Left colon (tissue), 2 donors: ENCODE results near the gene MOB1B. TPM values are rescaled to one million over a fixed set of nuclear protein-coding genes. Genes with fewer than 3 reads are reported as not detected.

Source experiments
- ATAC-seq: fragments of 200-7000 bp; cut with Tn5 transposase; one replicate; pipeline ENCODE4 v1.9.1; 2020; ENCODE audit warnings: mild to moderate bottlenecking, moderate library complexity
- DNase-seq, 2 donors: peaks; one replicate each; pipeline ENCODE4 v3.0.0-alpha.2; 2020
- intact Hi-C, 2 donors: fragments of 100-400 bp; cut with DNase I in 1 of 2; cut with micrococcal nuclease in 1 of 2; formaldehyde crosslinking; loops; one replicate each; pipeline versions ENCODE4 v1.11.2 to v1.14.0; 2022; cut with DNase I, micrococcal nuclease
- total RNA-seq, 2 donors: library from RNA; stranded (reverse); fragmentation: NEBNext Ultra II Directional; extraction: Animal tissue kit (Norgen Biotek cat#: 25700); gene quantifications; one replicate each; pipeline ENCODE4 v1.2.1, GENCODE V29; 2021
- donor health status: DM: no; HTN: no; CAD: no.
- donor health status: DM: yes; HTN: yes; CAD: no.

MOB1B gene
- total RNA-seq, 2 donors from 2014 or later = 14.7 to 15.8 TPM

- no peak for DNase-seq
- no peak for ATAC-seq
- intact Hi-C loops = no loop called here
Measured at GRCh38 chr4:70945046-70945445, 42.9 kb downstream of the MOB1B start.

GRCh38 chr4:70945452-70946055, 43.4 kb downstream of the MOB1B start:
- no peak for ATAC-seq
- DNase-seq = no peak
- intact Hi-C loops = no loop called here

GRCh38 chr4:70946939-70947338, 44.8 kb downstream of the MOB1B start:
- no peak for ATAC-seq
- DNase-seq = no peak
- intact Hi-C loops = no loop called here

GRCh38 chr4:70948665-70949260, 46.6 kb downstream of the MOB1B start:
- intact Hi-C loops = no loop called here
- ATAC-seq (no peak), DNase-seq (no peak)

- DNase-seq (no peak), ATAC-seq (no peak)
- intact Hi-C loops = no loop called here
Measured at GRCh38 chr4:70954032-70954431, 51.9 kb downstream of the MOB1B start.

GRCh38 chr4:70956549-70957210, 54.5 kb downstream of the MOB1B start:
- DNase-seq = no peak
- ATAC-seq = no peak
- intact Hi-C loops = no loop called here

- DNase-seq = no peak
- intact Hi-C loops = no loop called here
- no peak for ATAC-seq
Measured at GRCh38 chr4:70958681-70959080, 56.5 kb downstream of the MOB1B start.

DNA sequence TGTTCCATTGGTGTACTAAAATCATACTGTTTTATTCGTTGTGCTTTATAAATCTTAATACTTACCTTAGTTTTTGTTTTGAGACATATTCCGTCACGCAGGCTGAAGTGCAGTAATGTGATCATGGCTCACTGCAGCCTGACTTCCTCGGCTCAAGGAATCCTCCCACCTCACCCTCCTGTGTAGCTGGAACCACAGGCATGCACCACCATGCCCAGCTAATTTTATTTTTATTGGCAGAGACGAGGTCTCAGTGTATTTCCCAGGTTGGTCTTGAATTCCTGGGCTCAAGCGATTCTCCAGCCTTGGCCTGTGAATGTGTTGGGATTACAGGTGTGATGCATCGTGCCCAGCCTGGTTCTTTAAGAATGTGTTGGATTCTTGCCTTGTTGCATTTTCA, 66.9 kb downstream of the MOB1B start:
- no peak for DNase-seq
- ATAC-seq = no peak
- intact Hi-C loops = no loop called here

DNA sequence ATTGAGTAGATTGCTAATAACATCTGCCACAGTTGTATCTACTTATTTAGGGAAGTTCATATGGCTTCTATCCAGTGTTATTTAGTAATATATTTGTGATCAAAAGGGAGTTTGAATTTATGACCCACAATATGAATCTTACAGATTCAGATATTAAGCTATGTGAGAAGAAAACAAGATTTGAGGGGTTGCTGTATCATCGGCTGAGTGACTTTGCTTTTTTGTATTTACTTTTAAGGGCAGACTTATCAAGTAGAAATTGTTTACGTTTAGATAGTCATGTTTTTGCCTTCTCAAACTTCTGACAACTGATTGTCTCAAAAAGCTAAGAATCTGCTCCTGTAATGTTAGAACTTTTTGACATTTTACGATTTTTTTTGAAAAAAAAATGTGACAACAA, 74.1 kb downstream of the MOB1B start:
- ATAC-seq (no peak), DNase-seq (no peak)
- intact Hi-C loops = no loop called here

- ATAC-seq (no peak), DNase-seq (no peak)
- intact Hi-C loops = no loop called here
Measured at GRCh38 chr4:70979445-70980008, 77.4 kb downstream of the MOB1B start.

DNA sequence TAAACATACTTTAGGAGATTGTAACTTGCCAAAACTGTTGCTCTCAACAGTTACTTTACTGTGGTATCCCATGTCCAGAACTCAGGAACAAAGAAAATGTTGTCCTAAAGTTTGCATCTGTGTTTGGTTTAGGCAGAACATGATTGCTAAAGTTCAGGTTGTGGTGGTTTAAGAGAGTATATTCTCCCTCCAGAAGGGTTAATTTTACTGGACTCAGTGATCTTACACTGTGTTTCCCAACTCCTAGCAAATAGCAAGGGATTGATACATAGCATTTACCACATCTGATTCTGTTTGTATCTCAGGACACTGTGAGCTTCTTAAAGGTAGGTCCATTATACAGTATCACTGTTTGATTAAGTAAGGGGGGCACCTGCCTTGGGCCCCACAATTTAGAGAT, 78.0 kb downstream of the MOB1B start:
- ATAC-seq (no peak), DNase-seq (no peak)
- intact Hi-C loops = no loop called here

GRCh38 chr4:70984106-70984505, 81.9 kb downstream of the MOB1B start:
- intact Hi-C loops = no loop called here
- no peak for DNase-seq
- ATAC-seq = no peak

DNA sequence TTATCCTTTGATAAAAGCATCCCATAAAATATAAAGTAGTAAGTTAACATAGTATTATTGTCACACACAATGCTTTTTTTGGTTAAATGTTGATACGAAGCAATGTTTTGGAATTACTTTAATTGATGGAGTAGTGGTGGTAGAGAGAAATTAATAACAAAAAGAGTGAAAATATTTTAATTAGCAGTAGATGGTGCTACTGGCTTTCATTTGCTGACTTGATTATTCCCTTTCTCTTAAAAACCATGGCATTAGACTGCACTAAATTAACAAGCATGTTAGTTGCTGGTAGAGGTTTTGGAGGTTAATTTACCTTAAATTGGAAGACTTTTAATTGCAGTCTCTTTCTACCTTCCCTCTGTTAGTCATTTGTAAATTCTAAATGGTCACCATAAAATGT, 82.4 kb downstream of the MOB1B start:
- no peak for ATAC-seq
- intact Hi-C loops = no loop called here
- DNase-seq = no peak

DNA sequence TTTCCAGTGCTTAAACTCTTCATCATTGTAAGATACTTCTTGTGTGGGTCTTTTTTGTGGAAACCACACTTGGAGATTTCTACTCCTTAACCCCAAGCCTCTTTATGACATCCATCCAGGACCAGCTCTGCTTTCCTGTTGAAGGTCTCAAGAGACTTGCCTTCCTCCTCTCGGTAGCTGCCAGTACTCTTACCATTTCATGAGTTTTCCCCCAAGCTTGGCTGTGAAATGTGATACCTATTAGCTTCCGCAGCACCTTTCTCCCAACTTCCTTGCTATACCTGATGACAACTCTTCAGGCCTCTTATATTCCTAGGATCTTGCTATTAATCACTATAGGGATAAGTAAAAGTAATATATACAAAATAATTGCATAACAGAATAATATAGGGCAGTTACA, 89.4 kb downstream of the MOB1B start:
- intact Hi-C loops = loop anchor here in 1 of 2 donors (5.0 to 10.0 kb wide), 2 partner anchors 87 to 154 kb away; partner anchors contain the start of genes GRSF1 and MOB1B
- ATAC-seq = no peak
- no peak for DNase-seq

- DNase-seq (peak; percentile 20 to 43), ATAC-seq (peak; percentile 41)
- intact Hi-C loops = loop anchor here in 1 of 2 donors (5.0 to 10.0 kb wide), 2 partner anchors 88 to 155 kb away; partner anchors contain the start of genes GRSF1 and MOB1B
Measured at GRCh38 chr4:70992391-70992881, 90.3 kb downstream of the MOB1B start.

- intact Hi-C loops = loop anchor here in 1 of 2 donors (5.0 to 10.0 kb wide), 2 partner anchors 89 to 156 kb away; partner anchors contain the start of genes GRSF1 and MOB1B
- ATAC-seq (peak; percentile 96), DNase-seq (peak; percentile 91 to 94)
Measured at GRCh38 chr4:70993181-70994068, 91.3 kb downstream of the MOB1B start, which contains the start of gene DCK. DCK (plus strand) TSS chr4:70993649; CDS start chr4:70993836, 187 bp downstream.

- intact Hi-C loops = loop anchor here in 1 of 2 donors (5.0 to 10.0 kb wide), 2 partner anchors 89 to 157 kb away; partner anchors contain the start of genes GRSF1 and MOB1B
- no peak for DNase-seq
- no peak for ATAC-seq
Measured at GRCh38 chr4:70994069-70994366, 91.8 kb downstream of the MOB1B start.

DNA sequence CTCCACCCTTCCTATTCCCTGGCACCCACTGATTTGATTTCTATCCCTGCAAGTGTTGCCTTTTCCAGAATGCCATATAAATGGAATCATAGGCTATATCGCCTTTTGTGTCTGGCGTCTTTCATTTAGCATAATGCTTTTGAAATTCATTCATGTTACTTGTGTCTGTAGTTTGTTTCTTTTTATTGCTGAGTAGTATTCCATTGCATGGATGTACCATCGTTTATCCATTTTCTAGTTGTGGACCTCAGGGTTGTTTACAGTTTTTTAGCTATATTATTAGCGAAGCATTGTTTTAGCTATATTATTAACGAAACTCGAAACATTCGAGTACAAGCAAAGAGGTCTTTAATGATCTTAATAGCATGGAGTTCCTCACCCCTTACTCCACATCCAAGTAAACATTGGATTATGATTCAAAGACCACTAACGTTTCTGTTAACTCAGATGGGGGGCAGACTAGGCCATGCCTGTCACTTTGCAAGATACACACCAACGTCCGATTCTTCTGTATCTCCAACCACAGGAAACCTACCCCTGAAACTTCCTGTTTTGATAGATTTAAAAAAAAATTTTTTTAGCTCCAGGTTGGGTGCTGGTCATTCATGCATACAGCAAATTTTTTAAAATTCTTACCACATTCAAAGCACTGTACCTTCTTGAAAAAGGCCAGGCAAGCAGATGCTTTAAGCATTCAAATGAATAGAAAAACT, 92.4 kb downstream of the MOB1B start:
- DNase-seq (no peak), ATAC-seq (no peak)
- intact Hi-C loops = loop anchor here in 1 of 2 donors (5.0 to 10.0 kb wide), 2 partner anchors 90 to 157 kb away; partner anchors contain the start of genes GRSF1 and MOB1B
